ENCODE results near the gene PIK3CA. TPM values are rescaled to one million over a fixed set of nuclear protein-coding genes. Genes with fewer than 3 reads are reported as not detected.

PIK3CA gene
- total and polyA plus RNA-seq, 7 donors = 3.0 to 44.6 (median 21.6) TPM

GRCh38 chr3:179166561-179167201 lies 18.5 kb downstream of the PIK3CA start:
- H3K27ac ChIP-seq = no peak overlapping the region
- H3K4me3 ChIP-seq = no peak overlapping the region
- no peaks in the 10 kb centered on the region for H3K9me3 ChIP-seq
- H3K36me3 ChIP-seq = no peaks in the 10 kb centered on the region
- intact Hi-C loops (cut with DNase I) = no loop called here
- 58 to 82% methylated on average over 2 of the region's 2 CpGs for WGBS, 2 donors
- H3K4me1 ChIP-seq = peaks cover 0 to 11% (median 3%) of the 10 kb centered on the region in 4 donors
- DNase-seq = no peak
- TF ChIP-seq POLR2AphosphoS5 (IDR thresholded peaks at IDR 0.05) (no peak), CTCF (IDR thresholded peaks at IDR 0.05) (no peak), POLR2A (IDR thresholded peaks at IDR 0.05) (no peak), EP300 (IDR thresholded peaks at IDR 0.05) (no peak)
- no peaks in the 10 kb centered on the region for H3K27me3 ChIP-seq

GRCh38 chr3:179168918-179169317 lies 20.8 kb downstream of the PIK3CA start:
- Histone ChIP-seq H3K4me1 (peaks cover 0 to 7% (median 3%) of the 10 kb centered on the region in 4 donors), H3K36me3 (no peaks in the 10 kb centered on the region), H3K4me3 (no peak overlapping the region), H3K27ac (no peak overlapping the region), H3K27me3 (no peaks in the 10 kb centered on the region), H3K9me3 (no peaks in the 10 kb centered on the region)
- DNase-seq = no peak
- intact Hi-C loops (cut with DNase I) = no loop called here
- WGBS, 2 donors = 86 to 87% methylated on average over 2 of the region's 2 CpGs
- no peak for TF ChIP-seq POLR2A (IDR thresholded peaks at IDR 0.05)
- no peak for TF ChIP-seq CTCF (IDR thresholded peaks at IDR 0.05)
- no peak for TF ChIP-seq EP300 (IDR thresholded peaks at IDR 0.05)
- TF ChIP-seq POLR2AphosphoS5 (IDR thresholded peaks at IDR 0.05) = no peak

- H3K4me3 ChIP-seq = no peak overlapping the region
- no peak overlapping the region for H3K27ac ChIP-seq
- intact Hi-C loops (cut with DNase I) = no loop called here
- H3K36me3 ChIP-seq = no peaks in the 10 kb centered on the region
- peaks cover 0 to 10% (median 9%) of the 10 kb centered on the region in 4 donors for H3K4me1 ChIP-seq
- no peak for DNase-seq
- H3K9me3 ChIP-seq = no peaks in the 10 kb centered on the region
- TF ChIP-seq CTCF (IDR thresholded peaks at IDR 0.05) (no peak), EP300 (IDR thresholded peaks at IDR 0.05) (no peak), POLR2AphosphoS5 (IDR thresholded peaks at IDR 0.05) (no peak), POLR2A (IDR thresholded peaks at IDR 0.05) (no peak)
- H3K27me3 ChIP-seq = no peaks in the 10 kb centered on the region
Measured at GRCh38 chr3:179172546-179172945, 24.4 kb downstream of the PIK3CA start.

- H3K27me3 ChIP-seq = no peaks in the 10 kb centered on the region
- no peak for DNase-seq
- TF ChIP-seq CTCF (IDR thresholded peaks at IDR 0.05) (no peak), EP300 (IDR thresholded peaks at IDR 0.05) (no peak), POLR2A (IDR thresholded peaks at IDR 0.05) (no peak), POLR2AphosphoS5 (IDR thresholded peaks at IDR 0.05) (no peak)
- no peaks in the 10 kb centered on the region for H3K9me3 ChIP-seq
- intact Hi-C loops (cut with DNase I) = no loop called here
- 92 to 97% methylated on average over 3 of the region's 3 CpGs for WGBS, 2 donors
- no peak overlapping the region for H3K27ac ChIP-seq
- no peak overlapping the region for H3K4me3 ChIP-seq
- H3K36me3 ChIP-seq = no peaks in the 10 kb centered on the region
- peaks cover 0 to 21% (median 17%) of the 10 kb centered on the region in 4 donors for H3K4me1 ChIP-seq
Measured at GRCh38 chr3:179174316-179174715, 26.2 kb downstream of the PIK3CA start.

- Histone ChIP-seq H3K4me3 (peak overlapping the region in 2 of 4 donors; percentile 4 to 13), H3K27ac (peak overlapping the region; percentile 14 to 42 (median 20)), H3K36me3 (no peaks in the 10 kb centered on the region), H3K9me3 (no peaks in the 10 kb centered on the region), H3K27me3 (no peaks in the 10 kb centered on the region), H3K4me1 (peaks cover 0 to 27% (median 23%) of the 10 kb centered on the region in 4 donors)
- intact Hi-C loops (cut with DNase I) = no loop called here
- DNase-seq = no peak
- TF ChIP-seq POLR2AphosphoS5 (IDR thresholded peaks at IDR 0.05) (no peak), POLR2A (IDR thresholded peaks at IDR 0.05) (no peak), EP300 (IDR thresholded peaks at IDR 0.05) (no peak)
- WGBS, 2 donors = 47 to 59% methylated on average over 1 of the region's 1 CpG
Measured at GRCh38 chr3:179174898-179175297, 26.7 kb downstream of the PIK3CA start.
